Subcutaneous adipose tissue (tissue), 4 donors: Measurements from ENCODE around the gene RASL11B. TPM values are rescaled to one million over a fixed set of nuclear protein-coding genes. Genes with fewer than 3 reads are reported as not detected.

Experiments
- total RNA-seq, 4 donors: library from RNA; depleted of rRNA; stranded (reverse); fragments of >200 nt; gene quantifications; one replicate each; pipeline ENCODE4 v1.1.0, GENCODE V29; 2016
- TF ChIP-seq, protein P1 (sequence below): fragments of 450-650 bp; IDR thresholded peaks from one replicate; pipeline ENCODE4 v1.5.1; 2016; ENCODE audit warnings: low read depth, mild to moderate bottlenecking, control low read depth, antibody characterized with exemption, moderate library complexity

Gene RASL11B
- total RNA-seq, 4 donors from 2014 or later = 0.66 to 2.4 TPM; not detected in 2

DNA sequence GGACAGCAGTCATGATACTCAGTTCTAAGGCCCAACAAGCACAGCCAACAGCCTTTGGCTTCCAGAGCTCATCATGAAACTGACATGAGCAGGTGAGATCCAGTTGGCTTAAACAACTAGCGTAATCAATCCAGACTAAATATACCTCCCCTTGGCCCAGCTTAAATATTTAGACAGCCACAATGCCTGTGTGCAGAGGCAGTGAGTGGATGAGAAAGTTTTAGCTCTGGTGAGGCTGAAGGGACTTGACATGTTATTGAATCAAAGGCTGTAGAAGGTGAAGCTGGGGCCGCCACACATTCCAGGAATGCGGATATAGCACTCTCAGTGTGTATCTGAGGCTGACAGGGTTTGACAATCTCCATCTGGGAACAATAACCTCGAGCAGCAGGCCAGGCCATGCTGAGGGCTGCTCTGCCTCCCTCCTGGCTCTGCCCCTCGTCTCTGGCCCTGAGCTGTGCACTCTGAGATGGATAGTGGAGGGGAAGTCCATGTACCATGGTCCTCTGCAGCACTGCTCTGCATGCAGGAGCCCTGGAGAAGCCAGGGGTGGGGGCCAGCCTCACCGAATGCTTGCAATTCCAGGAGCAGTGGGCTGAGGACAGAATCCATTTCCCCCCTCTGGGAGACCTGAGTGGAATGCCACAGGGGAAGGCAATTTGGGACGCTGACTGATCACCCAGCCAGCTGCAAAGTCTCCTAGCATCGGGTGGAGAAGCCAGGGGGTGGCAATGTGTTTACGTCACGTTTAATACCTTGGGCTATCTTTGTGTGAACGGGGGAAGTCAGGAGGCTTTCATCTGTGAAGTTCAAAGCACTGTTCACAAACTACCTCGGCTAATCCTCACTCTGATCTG, 37.3 kb upstream of the RASL11B start:
- TF ChIP-seq, protein P1, sequence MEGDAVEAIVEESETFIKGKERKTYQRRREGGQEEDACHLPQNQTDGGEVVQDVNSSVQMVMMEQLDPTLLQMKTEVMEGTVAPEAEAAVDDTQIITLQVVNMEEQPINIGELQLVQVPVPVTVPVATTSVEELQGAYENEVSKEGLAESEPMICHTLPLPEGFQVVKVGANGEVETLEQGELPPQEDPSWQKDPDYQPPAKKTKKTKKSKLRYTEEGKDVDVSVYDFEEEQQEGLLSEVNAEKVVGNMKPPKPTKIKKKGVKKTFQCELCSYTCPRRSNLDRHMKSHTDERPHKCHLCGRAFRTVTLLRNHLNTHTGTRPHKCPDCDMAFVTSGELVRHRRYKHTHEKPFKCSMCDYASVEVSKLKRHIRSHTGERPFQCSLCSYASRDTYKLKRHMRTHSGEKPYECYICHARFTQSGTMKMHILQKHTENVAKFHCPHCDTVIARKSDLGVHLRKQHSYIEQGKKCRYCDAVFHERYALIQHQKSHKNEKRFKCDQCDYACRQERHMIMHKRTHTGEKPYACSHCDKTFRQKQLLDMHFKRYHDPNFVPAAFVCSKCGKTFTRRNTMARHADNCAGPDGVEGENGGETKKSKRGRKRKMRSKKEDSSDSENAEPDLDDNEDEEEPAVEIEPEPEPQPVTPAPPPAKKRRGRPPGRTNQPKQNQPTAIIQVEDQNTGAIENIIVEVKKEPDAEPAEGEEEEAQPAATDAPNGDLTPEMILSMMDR = no peak

DNA sequence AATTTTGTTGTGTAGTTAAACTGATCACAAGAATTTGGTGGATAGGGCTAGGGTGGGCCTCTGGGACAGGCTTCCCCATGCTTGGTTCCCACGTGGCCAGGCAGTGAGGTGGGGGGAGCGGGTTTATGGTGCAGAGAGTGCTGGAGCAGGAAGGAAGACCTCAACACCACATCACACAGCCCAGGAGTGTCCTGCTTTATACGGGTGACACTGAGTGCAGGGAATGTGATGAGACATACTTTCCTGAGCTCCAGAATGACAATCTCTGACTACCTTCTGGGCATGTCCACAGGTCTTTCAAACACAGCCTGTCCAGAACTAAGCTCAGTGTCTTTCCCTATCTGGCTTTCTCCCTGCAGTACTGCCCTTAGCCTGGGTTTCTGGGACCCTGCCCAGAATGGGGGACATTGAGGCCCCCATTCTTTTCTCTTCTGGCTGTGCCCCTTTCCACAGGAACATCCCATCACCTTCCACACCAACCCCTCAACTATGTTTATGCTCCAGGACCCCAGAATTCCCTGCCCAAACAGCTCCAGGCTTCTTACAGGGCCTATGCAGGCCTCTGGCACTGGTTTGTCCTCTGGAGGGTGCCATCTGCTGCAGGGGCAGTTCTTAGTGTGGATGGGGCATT, 36.5 kb upstream of the RASL11B start:
- TF ChIP-seq, protein P1 = no peak

- TF ChIP-seq, protein P1 = no peak
Observed at GRCh38 chr4:52833941-52834525, 28.1 kb upstream of the RASL11B start.

DNA sequence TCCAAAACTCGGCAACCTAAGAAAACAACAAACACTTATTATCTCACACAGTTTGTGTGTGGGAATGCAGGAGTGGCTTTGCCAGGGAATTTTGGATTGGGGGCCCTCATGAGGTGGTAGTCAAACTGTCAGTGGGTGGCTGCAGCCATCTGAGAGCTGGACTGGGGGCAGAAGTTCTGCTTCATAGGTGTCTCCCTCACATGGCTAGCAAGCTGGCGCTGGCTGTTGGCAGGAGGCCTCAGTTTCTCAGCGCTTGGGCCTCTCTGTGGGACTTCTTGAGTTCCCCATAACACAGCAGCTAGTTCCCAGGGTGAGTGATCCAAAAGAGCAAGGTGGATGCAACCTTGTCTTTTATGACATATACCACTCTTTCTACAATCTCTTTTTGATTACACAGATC, 26.0 kb upstream of the RASL11B start:
- TF ChIP-seq, protein P1 = no peak

DNA sequence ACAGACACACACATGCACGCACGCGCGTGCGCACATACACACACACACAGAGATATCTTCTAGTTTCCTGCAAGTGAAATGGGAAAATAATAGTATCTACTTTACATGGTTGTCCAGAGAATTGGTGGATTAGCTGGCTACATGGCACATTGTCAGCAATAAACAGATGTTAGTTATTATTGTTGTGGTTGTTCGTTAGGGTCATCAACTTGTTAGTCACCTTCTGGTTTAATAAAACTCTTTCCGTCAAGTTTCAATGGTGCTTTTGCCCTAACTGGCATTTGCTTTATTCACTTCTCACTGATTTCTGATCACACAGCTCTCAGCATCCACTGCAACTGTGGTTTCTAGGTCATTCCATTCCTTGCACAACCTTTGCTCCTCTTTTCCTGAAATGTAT, 25.4 kb upstream of the RASL11B start:
- TF ChIP-seq, protein P1 = no peak

GRCh38 chr4:52837716-52838558, 24.2 kb upstream of the RASL11B start:
- TF ChIP-seq, protein P1 = no peak
